ENCODE measurements around the gene BECN2.

GRCh38 chr1:241990040-241990439 lies 32.5 kb downstream of the BECN2 start:
- TF ChIP-seq CTCF (IDR thresholded peaks at IDR 0.05; ENCODE audit: low read depth, low read length) (no peak), EZH2phosphoT487 (IDR thresholded peaks at IDR 0.05; ENCODE audit: low read depth) (no peak)
